Neural cell (in vitro differentiated cells): Measurements from ENCODE around the gene PTCD1. TPM values are rescaled to one million over a fixed set of nuclear protein-coding genes. Genes with fewer than 3 reads are reported as not detected.

ENCODE experiments used
- H2AFZ ChIP-seq: fragments of 200-600, 300-800 bp; sonication (generic), shearing (Covaris generic); 2 replicates; pipeline ENCODE4 v1.6.0; 2014; ENCODE audit warnings: low read depth, mild to moderate bottlenecking, antibody characterized with exemption, low read length, moderate library complexity
- H3F3A ChIP-seq: fragments of 200-600 bp; shearing (Covaris generic); 2 replicates; pipeline ENCODE4 v1.6.1; 2016; ENCODE audit warnings: mild to moderate bottlenecking, moderate library complexity, mixed read lengths, antibody characterized with exemption, low read length; ENCODE audit not compliant: insufficient read depth, poor library complexity, severe bottlenecking
- H3K27ac ChIP-seq: fragments of 200-600, 300-800 bp; sonication (generic), shearing (Covaris generic); 2 replicates; pipeline ENCODE4 v1.5.1; 2014; ENCODE audit warnings: mild to moderate bottlenecking, low read length, moderate library complexity
- H3K27me3 ChIP-seq: fragments of 300-800, 200-600 bp; sonication (generic), shearing (Covaris generic); 2 replicates; pipeline ENCODE4 v1.6.0; 2014; ENCODE audit warnings: mild to moderate bottlenecking, low read depth, low read length, moderate library complexity; ENCODE audit not compliant: insufficient read depth
- H3K36me3 ChIP-seq: fragments of 300-800, 200-600 bp; sonication (generic), shearing (Covaris generic); 2 replicates; pipeline ENCODE4 v1.5.1; 2014; ENCODE audit warnings: mild to moderate bottlenecking, antibody characterized with exemption, low read length, moderate library complexity; ENCODE audit not compliant: insufficient read depth
- H3K4me2 ChIP-seq: fragments of 300-800, 200-600 bp; sonication (generic), shearing (Covaris generic); 2 replicates; pipeline ENCODE4 v1.6.0; 2014; ENCODE audit warnings: mild to moderate bottlenecking, low read length
- H3K4me3 ChIP-seq: fragments of 300-800, 200-600 bp; sonication (generic), shearing (Covaris generic); 2 replicates; pipeline ENCODE4 v1.5.1; 2014; ENCODE audit warnings: mild to moderate bottlenecking, low read length, moderate library complexity
- H3K79me2 ChIP-seq: fragments of 200-600 bp; shearing (Covaris generic); replicated peaks from 2 replicates; pipeline ENCODE4 v1.6.0; 2014; ENCODE audit warnings: mild to moderate bottlenecking, low read length, moderate library complexity; ENCODE audit not compliant: insufficient read depth
- H3K9ac ChIP-seq: fragments of 300-800, 200-600 bp; sonication (generic), shearing (Covaris generic); 2 replicates; pipeline ENCODE4 v1.6.1; 2016; ENCODE audit warnings: mild to moderate bottlenecking, low read length, mixed read lengths
- H3K9me2 ChIP-seq: fragments of 200-600 bp; shearing (Covaris generic); 2 replicates; pipeline ENCODE4 v1.6.1; 2016; ENCODE audit warnings: mild to moderate bottlenecking, low read length, mixed read lengths; ENCODE audit not compliant: insufficient read depth
- H3K9me3 ChIP-seq: fragments of 200-600, 300-800 bp; sonication (generic), shearing (Covaris generic); 2 replicates; pipeline ENCODE4 v1.6.1; 2016; ENCODE audit warnings: mild to moderate bottlenecking, mixed run types, low read length, moderate library complexity, mixed read lengths
- H4K20me1 ChIP-seq: fragments of 200-600 bp; shearing (Covaris generic); 2 replicates; pipeline ENCODE4 v1.6.1; 2016; ENCODE audit warnings: mild to moderate bottlenecking, mixed run types; ENCODE audit not compliant: insufficient read depth
- CTCF ChIP-seq: fragments of 450-650 bp; IDR thresholded peaks from 2 replicates; pipeline ENCODE4 v1.5.1; 2014; ENCODE audit warnings: antibody characterized with exemption, mild to moderate bottlenecking, moderate library complexity; ENCODE audit not compliant: poor library complexity, severe bottlenecking
- EP300 ChIP-seq: fragments of 450-650 bp; conservative IDR thresholded peaks from 2 replicates; pipeline ENCODE4 v1.6.1; 2014; ENCODE audit warnings: antibody characterized with exemption, mild to moderate bottlenecking, moderate library complexity; ENCODE audit not compliant: poor library complexity, severe bottlenecking
- EZH2 ChIP-seq: fragments of 200-600, 300-800 bp; shearing (Covaris generic), sonication (generic); IDR thresholded peaks from 2 replicates; pipeline ENCODE4 v1.6.1; 2014; ENCODE audit warnings: antibody characterized with exemption, low read length, borderline replicate concordance, mild to moderate bottlenecking; ENCODE audit not compliant: insufficient read depth, poor library complexity, severe bottlenecking
- MXI1 ChIP-seq: fragments of 450-650 bp; conservative IDR thresholded peaks from 2 replicates; pipeline ENCODE4 v1.6.1; 2014; ENCODE audit warnings: antibody characterized with exemption, mild to moderate bottlenecking; ENCODE audit not compliant: poor library complexity, severe bottlenecking
- POLR2AphosphoS5 ChIP-seq: IDR thresholded peaks from 2 replicates; pipeline ENCODE4 v1.6.1; 2012
- RAD21 ChIP-seq: fragments of 450-650 bp; conservative IDR thresholded peaks from 2 replicates; pipeline ENCODE4 v1.6.1; 2014; ENCODE audit warnings: antibody characterized with exemption, mild to moderate bottlenecking, moderate library complexity
- REST ChIP-seq: IDR thresholded peaks from 2 replicates; pipeline ENCODE4 v1.6.1; 2012; ENCODE audit warnings: borderline replicate concordance
- SMC3 ChIP-seq: fragments of 450-650 bp; conservative IDR thresholded peaks from 2 replicates; pipeline ENCODE4 v1.6.1; 2014; ENCODE audit warnings: antibody characterized with exemption, mild to moderate bottlenecking, moderate library complexity; ENCODE audit not compliant: poor library complexity
- TAF1 ChIP-seq: IDR thresholded peaks from 2 replicates; pipeline ENCODE4 v1.6.1; 2012; ENCODE audit warnings: low read depth
- polyA plus RNA-seq: library from polyadenylated mRNA; depleted of rRNA; stranded (reverse); fragments of >200 nt; gene quantifications from 2 replicates; pipeline ENCODE4 v1.2.3, GENCODE V29; 2014

PTCD1 gene
- polyA plus RNA-seq, 1 donor from 2014 or later, result 4.0 TPM

GRCh38 chr7:99395616-99396327 is 42.8 kb downstream of the PTCD1 start:
- Histone ChIP-seq H3K9me3 (no peaks in the 10 kb centered on the region), H2AFZ (no peak overlapping the region), H3K9me2 (no peaks in the 10 kb centered on the region), H3K27me3 (no peaks in the 10 kb centered on the region), H3F3A (no peaks in the 10 kb centered on the region), H3K36me3 (no peaks in the 10 kb centered on the region), H3K9ac (no peak overlapping the region), H3K4me3 (no peak overlapping the region), H3K79me2 (no peaks in the 10 kb centered on the region), H3K4me2 (no peak overlapping the region), H4K20me1 (no peaks in the 10 kb centered on the region), H3K27ac (no peak overlapping the region)
- TF ChIP-seq TAF1, result no peak
- TF ChIP-seq POLR2AphosphoS5, result no peak
- no peak for TF ChIP-seq CTCF
- TF ChIP-seq EZH2, result no peak

GRCh38 chr7:99394188-99394502 is 44.5 kb downstream of the PTCD1 start:
- Histone ChIP-seq H4K20me1 (no peaks in the 10 kb centered on the region), H3K79me2 (no peaks in the 10 kb centered on the region), H3K36me3 (no peaks in the 10 kb centered on the region), H3K9me2 (no peaks in the 10 kb centered on the region), H3K27ac (no peak overlapping the region), H2AFZ (no peak overlapping the region), H3K9me3 (no peaks in the 10 kb centered on the region), H3F3A (no peaks in the 10 kb centered on the region), H3K9ac (no peak overlapping the region), H3K4me3 (no peak overlapping the region), H3K27me3 (no peaks in the 10 kb centered on the region), H3K4me2 (no peak overlapping the region)
- TF ChIP-seq EP300 (no peak), CTCF (no peak), POLR2AphosphoS5 (no peak), TAF1 (no peak), MXI1 (no peak), REST (no peak), SMC3 (no peak), EZH2 (no peak), RAD21 (no peak)
